Measurements from ENCODE around the gene GPR160. TPM values are rescaled to one million over a fixed set of nuclear protein-coding genes. Genes with fewer than 3 reads are reported as not detected.

GPR160 gene
- total and polyA plus RNA-seq, 2 of the 13 experiments (the other 11 are each of a cell fraction or from before 2014, with no cell fraction given), result 12.1 to 23.2 TPM

- TF ChIP-seq AKNA (CRISPR knock-in tag; IDR thresholded peaks at IDR 0.05; ENCODE audit: borderline replicate concordance) (no peak), ZC3H4 (CRISPR knock-in tag; IDR thresholded peaks at IDR 0.05; ENCODE audit: borderline replicate concordance) (no peak), ZKSCAN1 (IDR thresholded peaks at IDR 0.05; ENCODE audit: low read length) (no peak), NBN (conservative IDR thresholded peaks at IDR 0.05) (no peak), ZHX2 (IDR thresholded peaks at IDR 0.05; ENCODE audit: low read depth) (no peak), ZHX2 (CRISPR knock-in tag; IDR thresholded peaks at IDR 0.05; ENCODE audit: borderline replicate concordance) (no peak), SNAPC5 (CRISPR knock-in tag; IDR thresholded peaks at IDR 0.05; ENCODE audit: borderline replicate concordance) (no peak), IRX3 (CRISPR knock-in tag; IDR thresholded peaks at IDR 0.05; ENCODE audit: borderline replicate concordance, low read depth) (no peak), ATF1 (CRISPR knock-in tag; IDR thresholded peaks at IDR 0.05) (0 out of 2 replicates have a peak, but pooled peaks have one; percentile 9), ZGPAT (CRISPR knock-in tag; IDR thresholded peaks at IDR 0.05) (peak; percentile 68), ZNF800 (CRISPR knock-in tag; IDR thresholded peaks at IDR 0.05) (no peak), FLYWCH1 (CRISPR knock-in tag; IDR thresholded peaks at IDR 0.05) (no peak), KLF16 (CRISPR knock-in tag; IDR thresholded peaks at IDR 0.05) (0 out of 4 replicates have a peak, but pooled peaks of 1 of the 2 experiments have one; percentile 18), SPEN (CRISPR knock-in tag; IDR thresholded peaks at IDR 0.05; ENCODE audit: low read depth) (no peak)
Measured at GRCh38 chr3:170076715-170077238, 39.0 kb downstream of the GPR160 start (continued).
